ENCODE data around the gene ANKRD40.
"Not testable (repeated sequence)": the region's sequence is repeated elsewhere in the genome, so short reads cannot be mapped to it uniquely, and the experiment has no call there.

The ANKRD40 gene

GRCh38 chr17:50712641-50713040, 4.9 kb upstream of the ANKRD40 start:
- DNase-seq (ENCODE audit: low read depth) = no peak

- no peak for DNase-seq (ENCODE audit: low read depth)
These were observed 2.9 kb upstream of the ANKRD40 start for GRCh38 chr17:50710650-50711049.

DNA sequence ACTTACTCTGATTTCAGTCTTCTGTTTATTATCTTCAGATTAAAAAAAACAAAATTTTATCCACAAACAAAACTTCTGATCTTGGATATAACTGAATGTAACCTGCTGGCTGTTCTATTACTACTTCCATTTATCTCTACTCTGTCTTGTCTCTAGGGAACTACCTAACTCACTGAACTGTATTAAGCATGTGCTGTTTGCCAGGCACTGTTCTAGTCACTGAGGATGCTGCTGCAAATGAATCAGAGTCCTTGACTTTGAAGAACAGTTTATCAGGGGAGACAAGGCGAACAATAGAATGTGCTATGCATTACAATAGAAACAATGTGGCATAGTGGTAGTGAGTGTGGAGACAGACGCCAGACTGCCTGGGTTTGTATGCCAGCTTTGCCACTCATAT, 2.3 kb upstream of the ANKRD40 start:
- DNase-seq (ENCODE audit: low read depth) = no peak

DNA sequence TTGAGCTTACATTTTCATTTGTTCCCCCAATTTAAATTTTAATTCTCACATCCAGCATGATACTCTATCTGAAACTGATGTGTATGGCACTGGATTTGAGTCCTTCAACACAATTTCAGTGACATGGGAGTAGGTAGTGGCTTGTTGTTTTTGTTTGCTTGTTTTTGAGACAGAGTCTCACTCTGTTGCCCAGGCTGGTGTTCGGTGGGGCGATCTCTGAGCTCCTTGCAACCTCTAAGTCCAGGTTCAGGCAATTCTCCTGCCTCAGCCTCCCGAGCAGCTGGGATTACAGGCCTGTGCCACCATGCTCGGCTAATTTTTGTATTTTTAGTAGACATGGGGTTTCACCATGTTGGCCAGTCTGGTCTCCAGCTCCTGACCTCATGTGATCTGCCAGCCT, 1.3 kb upstream of the ANKRD40 start:
- DNase-seq (ENCODE audit: low read depth) = not testable (repeated sequence)

- no peak for DNase-seq (ENCODE audit: low read depth)
These were observed 611 bp upstream of the ANKRD40 start for GRCh38 chr17:50708050-50709000.

DNA sequence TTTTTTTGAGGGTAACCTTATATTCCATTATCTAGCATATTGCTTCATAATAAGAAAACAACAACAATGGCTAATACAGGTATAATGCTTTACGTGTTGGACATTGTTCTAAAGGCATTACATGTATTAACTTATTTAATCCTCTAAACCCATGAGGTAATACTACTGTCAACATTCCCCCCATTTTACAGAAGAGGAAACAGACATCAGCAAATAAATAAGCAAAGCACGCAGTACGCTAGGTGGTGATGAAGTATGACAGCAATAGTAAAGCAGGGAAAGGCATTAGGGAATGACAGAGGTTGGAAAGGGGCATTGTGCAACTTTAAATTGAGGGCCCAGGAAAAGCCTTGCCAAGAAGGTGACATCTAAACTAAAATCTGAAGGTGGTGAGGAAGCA, 4.6 kb downstream of the ANKRD40 start:
- DNase-seq (ENCODE audit: low read depth) = no peak

- DNase-seq (ENCODE audit: low read depth) = no peak
These were observed 8.3 kb downstream of the ANKRD40 start for GRCh38 chr17:50699410-50699809.

GRCh38 chr17:50697663-50698272, 9.9 kb downstream of the ANKRD40 start:
- no peak for DNase-seq (ENCODE audit: low read depth)

GRCh38 chr17:50697062-50697461, 10.7 kb downstream of the ANKRD40 start:
- no peak for DNase-seq (ENCODE audit: low read depth)

DNA sequence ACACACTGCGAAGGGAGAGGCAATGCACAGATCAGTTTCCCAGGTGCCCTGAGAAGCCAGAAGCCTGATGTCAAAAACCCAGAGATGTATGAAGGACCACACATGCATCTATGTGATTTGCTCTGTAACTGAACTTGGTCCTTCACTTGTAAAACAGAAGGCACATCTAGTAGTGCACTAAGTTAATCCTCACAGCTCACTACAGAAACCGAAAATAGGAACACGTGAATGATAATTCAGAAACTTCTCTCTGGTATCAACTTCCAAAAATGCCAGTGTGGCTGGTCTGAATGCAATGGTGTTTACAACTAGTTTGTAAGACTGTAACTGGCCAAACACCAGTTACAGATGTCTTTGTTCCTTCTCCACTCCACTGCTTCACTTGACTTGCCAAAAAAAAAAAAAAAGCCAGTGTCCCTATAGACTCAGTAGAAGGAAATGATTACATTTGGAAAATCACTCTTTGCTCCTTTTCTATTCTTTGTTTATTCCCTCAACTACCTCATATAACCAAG, 11.3 kb downstream of the ANKRD40 start:
- DNase-seq (ENCODE audit: low read depth) = no peak

GRCh38 chr17:50693036-50693682, 14.6 kb downstream of the ANKRD40 start:
- no peak for DNase-seq (ENCODE audit: low read depth)

- DNase-seq (ENCODE audit: low read depth) = no peak
These were observed 15.2 kb downstream of the ANKRD40 start for GRCh38 chr17:50692448-50693035.

GRCh38 chr17:50691550-50692447, 15.9 kb downstream of the ANKRD40 start:
- no peak for DNase-seq (ENCODE audit: low read depth)

GRCh38 chr17:50690887-50691549, 16.7 kb downstream of the ANKRD40 start:
- DNase-seq (ENCODE audit: low read depth) = no peak

GRCh38 chr17:50689956-50690886, 17.5 kb downstream of the ANKRD40 start:
- DNase-seq (ENCODE audit: low read depth) = no peak

DNA sequence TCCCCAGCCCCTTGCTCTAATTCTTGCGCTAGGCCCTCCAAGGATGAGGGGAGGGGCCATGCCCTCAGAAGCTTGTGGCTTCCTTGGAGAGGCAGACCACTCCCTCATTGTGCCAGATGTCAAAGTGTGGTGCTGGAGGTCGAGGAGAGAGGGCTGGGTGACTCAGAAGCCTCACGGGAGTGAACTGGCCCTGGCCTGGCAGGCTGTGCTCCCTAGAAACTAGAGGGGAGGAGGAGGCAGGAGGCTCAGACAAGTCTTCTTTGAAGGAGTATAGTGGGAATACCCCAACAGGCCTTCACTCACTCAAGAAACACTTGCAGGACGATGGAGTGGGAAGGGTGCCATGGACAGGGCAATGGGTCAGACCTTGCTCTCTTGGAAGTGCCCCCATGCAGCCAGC, 18.5 kb downstream of the ANKRD40 start:
- no peak for DNase-seq (ENCODE audit: low read depth)

GRCh38 chr17:50688245-50688644, 19.5 kb downstream of the ANKRD40 start:
- DNase-seq (ENCODE audit: low read depth) = no peak

GRCh38 chr17:50687200-50688066, 20.3 kb downstream of the ANKRD40 start:
- DNase-seq (ENCODE audit: low read depth) = no peak
